Measurements from ENCODE around the gene PRKD1.
A peak's percentile ranks its signal among the peaks of the same experiment; 100 is the strongest.

Gene PRKD1

DNA sequence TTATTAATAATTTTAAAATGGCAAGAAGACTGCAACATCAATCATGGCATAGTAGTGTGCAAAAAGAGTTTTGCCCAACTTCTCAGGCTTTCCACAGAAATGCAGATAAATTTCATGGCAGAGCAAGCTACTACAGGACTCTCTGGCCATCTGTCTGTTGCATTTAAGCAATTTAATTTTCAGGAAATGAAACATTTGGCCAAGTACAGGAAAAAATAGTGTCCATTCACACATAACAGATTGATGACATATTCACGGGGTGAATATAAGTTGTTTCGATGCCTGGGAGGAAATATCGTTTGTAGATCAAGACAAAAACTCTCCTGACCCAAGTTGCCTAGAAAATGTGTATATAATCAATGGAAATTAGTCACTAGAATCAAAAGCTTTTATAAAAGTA, 324.0 kb downstream of the PRKD1 start:
- DNase-seq (ENCODE audit: low read depth): no peak

DNA sequence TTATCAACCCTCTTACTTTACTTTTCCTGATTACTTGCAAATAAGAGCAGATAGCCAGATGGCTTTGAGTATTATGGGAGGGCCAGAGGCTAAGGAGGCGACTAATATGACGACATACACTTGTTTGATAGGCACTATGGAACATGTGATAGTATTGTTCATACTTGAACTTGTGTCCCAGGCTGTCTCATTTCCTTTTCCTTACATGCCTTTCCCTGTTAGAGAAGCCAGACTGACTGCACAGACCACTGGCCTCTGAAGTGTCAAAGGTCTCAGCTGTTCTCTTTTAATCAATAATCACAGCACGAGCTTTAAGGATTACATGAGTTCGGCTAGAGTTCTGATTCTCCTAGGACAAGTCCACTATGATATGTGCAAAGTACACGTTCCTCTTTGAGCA, 326.0 kb downstream of the PRKD1 start:
- DNase-seq (ENCODE audit: low read depth): no peak

DNA sequence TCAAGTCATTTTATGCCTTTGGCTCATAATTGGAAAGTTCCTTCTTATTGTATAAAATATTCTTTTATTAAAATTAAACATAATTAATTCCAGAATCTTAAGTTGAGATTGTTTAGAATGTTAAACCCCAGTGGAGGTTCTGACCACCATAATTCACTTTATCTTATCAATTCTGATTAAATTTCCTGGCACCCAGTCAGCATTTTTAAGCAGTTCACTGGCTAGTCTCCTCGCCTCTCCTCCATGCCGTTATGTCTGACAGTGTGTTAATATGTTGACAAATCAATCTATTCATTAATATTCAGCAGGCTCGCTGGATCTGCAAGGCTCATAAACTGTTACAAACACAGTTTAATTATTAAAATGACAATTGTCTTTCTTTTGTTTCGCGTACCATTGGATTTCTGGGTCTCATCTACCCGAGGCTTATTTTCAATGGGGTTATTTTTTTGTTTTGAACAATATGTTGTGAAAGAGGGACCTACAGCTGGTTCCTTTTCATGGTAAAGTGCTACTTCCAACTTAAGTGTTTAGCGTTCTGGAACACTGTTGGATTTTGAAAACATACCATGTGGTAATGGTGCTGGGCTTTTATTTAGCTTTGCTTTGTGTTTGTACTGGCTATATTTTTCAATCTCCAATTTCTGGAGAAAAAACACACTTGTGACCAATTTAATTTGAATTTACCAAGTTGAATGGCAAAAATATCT, 339.7 kb downstream of the PRKD1 start:
- no peak for DNase-seq (ENCODE audit: low read depth)

DNA sequence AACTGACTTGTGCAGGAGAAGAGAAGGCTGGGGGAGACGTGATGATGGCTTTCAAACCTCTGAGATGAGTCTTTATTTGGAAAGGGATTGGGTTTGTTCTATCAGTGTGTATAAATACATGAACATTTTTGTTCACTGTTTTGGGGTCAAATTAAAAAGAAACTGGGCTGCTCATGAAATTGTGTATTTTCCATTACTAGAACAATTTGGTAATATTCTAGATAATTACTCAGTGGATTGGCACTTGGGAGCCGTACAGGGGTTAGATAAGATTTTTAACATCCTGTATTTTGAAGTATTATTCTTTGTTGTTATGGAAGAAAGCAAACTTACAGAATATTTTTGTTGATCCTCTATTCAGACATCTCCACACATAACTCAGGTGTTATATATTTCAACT, 340.6 kb downstream of the PRKD1 start:
- DNase-seq (ENCODE audit: low read depth): no peak

DNA sequence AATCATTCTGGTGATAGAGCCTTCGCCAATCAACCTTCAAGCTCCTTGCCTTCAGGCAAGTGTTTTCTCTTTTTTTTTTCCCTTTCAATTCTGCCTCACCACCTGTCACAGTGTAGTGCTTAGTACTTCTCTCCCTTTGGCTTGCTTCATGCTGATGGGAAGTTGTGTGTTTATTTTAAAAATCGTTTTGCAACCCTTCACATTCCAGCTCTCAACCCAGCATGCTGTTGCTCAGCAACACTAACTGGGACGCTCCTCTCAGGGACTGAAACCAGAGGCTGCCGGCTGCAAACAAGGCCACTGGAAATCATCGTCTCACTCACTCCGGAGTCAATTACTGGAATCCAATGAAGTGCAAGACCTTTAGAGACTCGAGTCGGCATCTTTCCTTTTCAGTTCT, 342.7 kb downstream of the PRKD1 start:
- DNase-seq (ENCODE audit: low read depth): peak; percentile 64

DNA sequence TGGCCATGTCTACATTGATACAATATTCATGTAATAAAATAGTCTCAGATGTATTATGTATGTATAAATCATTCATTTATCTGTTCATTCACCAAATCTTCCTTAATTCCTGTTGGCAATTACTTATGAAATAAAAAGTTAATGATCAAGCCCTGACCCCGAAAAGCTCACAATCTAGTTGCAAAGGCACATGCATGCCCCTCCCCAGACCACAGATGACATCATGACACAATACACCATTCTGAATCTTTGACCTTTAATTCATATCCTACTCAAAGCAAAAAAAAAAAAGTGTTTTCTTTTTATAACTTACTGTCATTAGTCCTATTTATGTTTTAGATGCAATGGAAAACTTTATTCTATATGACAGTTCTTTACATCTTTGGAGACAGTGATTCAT, 346.9 kb downstream of the PRKD1 start:
- no peak for DNase-seq (ENCODE audit: low read depth)

DNA sequence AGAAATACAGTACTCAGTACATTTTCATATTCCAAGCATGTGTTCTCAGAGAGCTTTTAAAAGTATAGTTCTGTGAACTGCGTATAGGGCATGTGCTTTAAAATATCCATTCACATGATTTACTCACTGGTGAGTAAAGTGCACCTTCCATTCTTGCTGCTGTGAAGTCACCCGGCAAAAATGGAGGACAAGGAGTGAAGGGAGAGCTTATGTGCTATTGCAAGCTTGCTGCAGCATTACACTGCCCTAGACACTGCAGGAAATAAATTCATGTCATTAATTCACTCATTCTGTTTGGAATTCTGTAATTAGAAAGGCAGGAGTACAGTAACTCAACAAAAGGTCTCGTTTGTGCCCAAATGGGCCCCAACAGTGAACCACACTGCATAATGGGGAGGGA, 347.8 kb downstream of the PRKD1 start:
- no peak for DNase-seq (ENCODE audit: low read depth)

DNA sequence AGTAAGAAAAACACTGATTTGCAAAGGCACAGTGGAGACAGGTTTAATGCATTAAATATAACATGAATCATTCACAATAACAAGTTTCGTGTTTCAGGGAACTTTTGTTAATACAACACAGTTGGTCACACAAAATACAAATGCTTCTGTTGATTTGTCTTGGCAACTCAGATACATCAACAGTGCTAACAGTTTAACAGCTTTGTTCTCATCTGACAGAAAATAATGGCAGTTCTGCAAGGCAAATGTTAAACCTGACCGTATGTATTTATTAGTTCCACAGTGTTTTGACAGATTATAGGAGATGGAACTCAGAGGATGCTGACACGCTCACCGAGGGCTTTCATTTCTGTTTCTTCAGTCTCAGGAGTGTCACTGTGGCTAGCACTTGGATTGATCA, 350.7 kb downstream of the PRKD1 start:
- DNase-seq (ENCODE audit: low read depth): no peak

DNA sequence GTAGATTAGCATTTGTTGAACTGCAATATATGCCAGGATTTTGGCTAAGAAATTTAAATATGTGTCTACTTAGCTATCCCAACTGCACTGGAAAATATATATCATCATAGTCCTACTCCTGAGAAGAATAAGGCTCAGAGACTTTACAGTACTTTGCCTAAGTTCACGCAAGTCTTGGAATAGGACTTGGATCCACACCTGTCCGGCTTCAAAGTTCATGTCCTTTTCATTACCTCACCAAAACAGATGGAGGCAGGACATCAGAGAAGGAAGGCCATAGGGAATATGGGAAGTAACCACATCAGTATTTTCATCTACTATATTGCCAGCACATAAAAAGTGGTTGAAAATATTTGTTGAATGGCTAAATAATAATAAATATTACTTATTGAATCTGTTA, 358.5 kb downstream of the PRKD1 start:
- DNase-seq (ENCODE audit: low read depth): no peak

DNA sequence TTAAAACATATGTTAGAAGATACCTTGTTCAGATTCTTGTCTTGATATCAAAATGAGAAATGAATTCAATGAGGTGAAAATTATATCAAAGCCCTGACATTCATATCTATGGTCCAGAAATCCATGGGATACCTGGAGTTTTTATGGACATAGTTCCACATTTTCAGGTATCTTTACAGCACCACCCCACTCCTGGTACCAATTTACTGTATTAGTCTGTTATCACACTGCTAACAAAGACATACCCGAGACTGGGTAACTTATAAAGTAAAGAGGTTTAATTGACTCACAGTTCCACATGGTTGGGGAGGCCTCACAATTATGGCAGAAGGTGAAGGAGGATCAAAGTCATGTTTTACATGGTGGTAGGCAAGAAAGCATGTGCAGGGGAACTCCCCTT, 361.5 kb downstream of the PRKD1 start:
- no peak for DNase-seq (ENCODE audit: low read depth)

DNA sequence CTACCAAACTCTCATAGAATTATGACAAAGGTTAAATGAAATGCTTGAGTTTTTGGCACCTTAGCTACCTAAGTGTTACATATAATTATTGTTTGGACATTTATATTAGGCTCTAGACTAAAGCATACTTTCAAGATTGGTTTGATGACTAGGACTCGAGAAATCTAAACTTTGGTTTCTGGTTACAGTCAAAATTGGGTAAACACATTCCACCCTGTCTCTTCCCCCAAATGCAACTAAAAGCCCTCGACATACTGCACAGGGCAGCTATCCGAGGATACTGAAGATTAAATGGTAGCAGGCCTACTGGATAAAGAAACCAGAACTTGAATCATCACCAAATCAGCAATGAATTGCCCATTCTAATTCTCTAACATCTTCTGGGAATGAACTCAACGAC, 369.1 kb downstream of the PRKD1 start:
- peak; percentile 3 for DNase-seq (ENCODE audit: low read depth)

DNA sequence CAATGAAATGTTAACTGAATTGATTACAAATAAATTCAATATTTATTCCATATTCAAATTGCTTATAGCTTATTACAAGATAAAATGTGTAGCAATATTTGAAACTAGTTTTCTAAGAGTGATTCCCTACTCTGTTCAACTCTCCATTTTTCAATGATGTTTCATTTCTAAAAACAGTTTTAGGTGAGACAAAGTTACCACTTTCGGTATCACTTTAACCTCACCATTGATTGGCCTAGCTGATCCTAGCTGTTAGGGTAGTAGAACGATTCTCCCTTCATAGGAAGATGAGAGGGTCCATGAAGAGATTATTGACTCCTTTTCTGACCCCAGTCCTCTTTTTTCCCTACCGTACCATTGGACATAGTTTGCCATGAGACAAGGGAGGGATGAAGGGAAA, 373.3 kb downstream of the PRKD1 start:
- DNase-seq (ENCODE audit: low read depth): no peak

DNA sequence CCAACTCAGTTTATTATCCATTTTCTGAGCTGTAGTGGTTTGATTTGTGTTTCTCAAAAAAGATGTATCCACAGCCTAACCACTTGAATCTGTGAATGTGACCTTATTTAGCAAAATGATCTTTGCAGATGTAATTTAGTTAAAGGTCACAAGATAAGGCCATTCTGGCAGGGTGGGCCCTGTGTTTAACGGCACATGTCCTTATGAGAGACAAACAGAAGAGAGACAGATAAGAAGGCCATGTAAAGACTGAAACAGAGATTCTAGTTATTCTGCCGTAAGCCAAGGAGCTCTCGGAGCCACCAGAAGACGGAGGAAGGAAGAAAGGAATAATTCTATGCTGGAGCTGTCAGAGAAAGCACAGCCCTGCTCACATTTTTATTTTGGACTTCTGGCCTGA, 374.2 kb downstream of the PRKD1 start:
- no peak for DNase-seq (ENCODE audit: low read depth)

DNA sequence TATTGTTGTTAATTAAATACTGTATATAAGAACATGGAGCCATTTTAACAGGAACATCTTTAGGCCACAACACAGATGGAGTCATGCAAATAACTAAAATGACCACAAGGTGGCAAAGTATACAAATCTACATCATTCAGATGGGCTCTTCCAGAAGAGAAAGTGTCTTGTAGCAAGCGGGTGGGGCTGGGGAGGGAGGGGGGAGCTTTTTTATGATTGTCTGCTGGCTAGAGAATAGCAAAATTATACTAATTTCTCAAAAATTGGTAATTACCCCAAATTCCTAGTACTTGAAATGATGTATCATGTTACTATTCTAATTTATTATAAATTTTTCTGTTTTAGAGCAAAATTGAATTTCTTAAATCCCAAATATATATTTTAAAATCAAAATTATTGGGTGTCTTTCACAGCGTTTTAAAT, 378.7 kb downstream of the PRKD1 start:
- DNase-seq (ENCODE audit: low read depth): peak; percentile 29

DNA sequence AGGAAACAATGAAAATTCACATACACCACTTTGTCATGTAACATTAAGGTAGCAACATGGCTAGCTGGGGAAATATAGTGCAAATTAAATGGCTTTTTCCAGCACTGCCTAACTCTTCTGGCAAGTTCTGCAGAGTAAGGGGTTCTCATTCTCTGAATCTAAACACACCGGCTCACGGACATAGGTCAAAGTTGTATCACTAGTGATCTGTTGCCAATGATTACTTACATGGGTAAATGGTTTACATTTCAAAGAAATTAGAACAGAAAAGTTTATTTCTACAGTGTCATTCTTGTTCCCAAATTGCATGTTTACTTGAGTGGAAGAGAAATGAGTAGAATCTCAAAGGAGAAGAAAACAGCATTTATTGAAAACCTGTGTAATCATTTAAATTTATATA, 381.9 kb downstream of the PRKD1 start:
- DNase-seq (ENCODE audit: low read depth): no peak

DNA sequence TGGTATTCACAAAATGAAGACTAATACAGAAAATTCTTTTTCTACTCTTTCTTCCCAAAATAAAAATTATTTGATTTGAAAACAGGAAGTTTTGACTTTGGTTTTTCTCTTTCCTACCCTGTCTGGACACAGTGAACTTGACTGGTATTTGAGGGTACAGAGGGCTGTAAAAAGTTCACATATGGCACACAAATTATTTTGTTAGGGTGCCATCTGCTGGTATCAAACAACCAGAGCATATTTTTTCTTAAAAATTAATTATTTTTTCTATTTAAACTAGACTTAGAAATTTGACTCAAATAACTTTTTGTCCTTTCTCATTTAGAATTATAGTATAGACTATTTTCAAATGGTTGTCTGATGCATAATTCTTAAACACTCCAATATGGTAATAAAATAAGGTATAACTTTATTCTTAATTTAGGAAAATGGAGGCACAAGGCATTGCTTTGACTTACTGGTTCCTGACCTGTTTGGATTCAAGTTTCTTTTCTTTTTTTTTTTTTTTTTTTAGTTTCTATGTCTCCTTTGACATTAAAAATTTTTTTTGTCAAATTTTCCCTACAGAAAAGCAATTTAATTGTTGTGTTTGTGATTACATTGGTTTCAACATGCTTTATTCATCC, 390.6 kb downstream of the PRKD1 start:
- DNase-seq (ENCODE audit: low read depth): no peak

DNA sequence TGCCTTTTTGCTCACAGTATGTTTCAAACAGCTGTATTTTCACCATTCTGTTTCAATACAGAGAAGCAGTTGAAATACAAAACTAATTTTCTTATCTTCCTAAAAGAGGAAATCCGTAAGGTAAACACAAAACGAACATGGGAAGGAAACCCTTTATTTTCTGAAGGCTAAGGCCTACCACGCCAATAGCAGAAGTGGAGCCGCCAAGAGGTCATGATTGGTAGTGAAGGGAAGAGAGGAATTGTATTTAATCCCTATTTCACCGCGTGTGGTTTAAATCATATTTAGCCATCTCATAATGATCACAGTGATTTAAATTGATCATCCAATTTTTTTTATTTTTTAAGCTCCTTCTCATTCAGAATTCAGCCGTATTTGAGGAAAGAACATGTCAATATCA, 398.2 kb downstream of the PRKD1 start:
- DNase-seq (ENCODE audit: low read depth): no peak

DNA sequence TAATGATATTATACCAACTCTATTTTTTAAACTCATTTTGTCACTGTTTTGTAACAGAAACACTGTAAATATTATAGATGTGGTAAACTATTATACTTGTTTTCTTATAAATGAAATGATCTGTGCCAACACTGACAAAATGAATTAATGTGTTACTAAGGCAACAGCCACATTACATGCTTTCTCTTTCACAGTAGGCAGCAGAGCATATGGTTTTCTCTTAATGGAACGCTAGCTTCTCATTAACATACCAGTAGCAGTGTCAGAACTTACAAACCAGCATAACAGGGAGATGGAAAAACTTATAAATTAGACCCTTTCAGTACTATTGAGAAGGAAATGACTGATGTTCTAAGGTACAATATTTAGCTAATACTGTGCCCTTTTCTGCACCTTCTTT, 398.8 kb downstream of the PRKD1 start:
- DNase-seq (ENCODE audit: low read depth): no peak

DNA sequence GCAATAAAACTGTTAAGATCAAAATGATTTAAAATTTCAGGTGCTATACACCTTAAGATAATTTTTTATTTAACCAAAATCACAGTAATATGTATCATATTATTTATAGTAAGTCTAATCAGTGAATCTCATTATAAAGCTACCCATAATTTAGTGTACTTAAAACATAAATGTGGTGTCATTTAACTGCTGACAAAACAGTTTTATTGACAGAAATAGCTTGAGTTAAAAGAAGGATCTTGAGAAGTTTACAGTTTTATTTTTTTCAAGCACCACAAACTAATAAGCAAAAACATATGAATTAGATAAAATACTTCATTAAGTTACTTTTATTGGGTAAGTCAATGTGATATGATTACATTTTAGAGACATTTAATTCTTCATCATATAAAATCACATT, 400.4 kb downstream of the PRKD1 start:
- no peak for DNase-seq (ENCODE audit: low read depth)
